ENCODE measurements around the gene ACTR3.
A peak's percentile ranks its signal among the peaks of the same experiment; 100 is the strongest.
"Not testable (repeated sequence)": the region's sequence is repeated elsewhere in the genome, so short reads cannot be mapped to it uniquely, and the experiment has no call there.

Gene ACTR3

DNA sequence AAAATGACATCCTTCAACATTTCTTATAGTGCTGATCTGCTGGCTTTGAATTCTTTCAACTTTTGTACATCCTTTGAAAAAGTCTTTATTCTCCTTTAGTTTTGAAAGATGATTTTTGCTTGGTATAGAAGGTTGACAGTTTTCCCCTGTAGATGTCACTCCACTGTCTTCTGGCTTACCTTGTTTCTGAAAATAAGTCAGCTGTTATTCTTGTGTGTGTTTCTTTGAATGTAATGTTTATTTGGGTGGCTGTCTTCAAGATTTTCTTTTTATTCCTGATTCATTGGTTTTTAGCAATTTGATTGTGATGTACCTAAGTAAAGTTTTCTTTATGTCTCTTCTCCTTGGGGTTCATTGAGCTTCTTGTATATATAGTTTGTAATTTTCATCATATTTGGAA is 47.6 kb downstream of the ACTR3 start:
- H3K9me3 ChIP-seq (ENCODE audit: control extremely low read depth in 1 of 5, control insufficient read depth in 4 of 5, insufficient read depth in 2 of 5, low read depth in 1 of 5, low read length in 4 of 5), result peaks cover 7 to 28% (median 12%) of the 10 kb centered on the region in 5 experiments
- no peaks in the 10 kb centered on the region for H3K27me3 ChIP-seq (replicated peaks in 2 of 5; ENCODE audit: control insufficient read depth in 4 of 5, insufficient read depth in 5 of 5, low read length in 4 of 5)
- POLR2A ChIA-PET, result no interaction called here
- peaks cover 24 to 84% (median 61%) of the 10 kb centered on the region in 4 experiments for H3K36me3 ChIP-seq (ENCODE audit: control insufficient read depth in 4 of 4, insufficient read depth in 4 of 4, low read length in 3 of 4)
- no peak overlapping the region for H3K4me3 ChIP-seq (ENCODE audit: control insufficient read depth in 1 of 7, extremely low read depth in 1 of 7, insufficient read depth in 4 of 7, low read depth in 2 of 7, low read length in 6 of 7)
- DNase-seq, result peak in 2 of 3 donors; percentile 21 to 23
- CTCF ChIA-PET, result interaction anchor here (1.0 kb wide), 1 partner anchor 9 kb away, joined by 3 read pairs; no protein-coding TSS in a partner anchor
- H3K4me1 ChIP-seq (ENCODE audit: control extremely low read depth in 1 of 4, control insufficient read depth in 4 of 4, insufficient read depth in 4 of 4, low read length in 3 of 4), result no peaks in the 10 kb centered on the region
- H3K27ac ChIP-seq (ENCODE audit: insufficient read depth in 1 of 2, low read depth in 1 of 2, low read length in 2 of 2, poor library complexity in 1 of 2, severe bottlenecking in 2 of 2), result no peak overlapping the region

DNA sequence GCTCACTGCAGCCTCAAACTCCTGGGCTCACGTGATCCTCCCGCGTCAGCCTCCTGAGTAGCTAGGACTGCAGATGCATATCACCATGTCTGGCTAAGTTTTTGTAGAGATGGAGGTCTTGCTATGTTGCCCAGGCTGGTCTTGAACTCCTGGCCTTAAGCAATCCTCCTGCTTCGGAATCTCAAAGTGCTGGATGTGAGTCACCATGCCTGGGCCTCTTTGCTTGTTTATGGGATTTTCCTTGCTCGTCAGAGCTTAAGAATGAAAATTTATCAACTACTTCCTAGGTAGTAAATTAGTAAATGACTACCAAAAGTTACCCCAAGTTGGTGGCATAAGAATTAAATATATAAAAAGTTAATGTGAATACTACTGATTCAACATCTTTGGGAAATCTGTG is 51.0 kb downstream of the ACTR3 start:
- CTCF ChIA-PET, result no interaction called here
- POLR2A ChIA-PET, result interaction anchor here (0.6 kb wide), 1 partner anchor 75 kb away, joined by 3 read pairs; no protein-coding TSS in a partner anchor
- no peak for DNase-seq
- Histone ChIP-seq H3K4me1 (ENCODE audit: control extremely low read depth in 1 of 4, control insufficient read depth in 4 of 4, insufficient read depth in 4 of 4, low read length in 3 of 4) (no peaks in the 10 kb centered on the region), H3K4me3 (ENCODE audit: control insufficient read depth in 1 of 7, extremely low read depth in 1 of 7, insufficient read depth in 4 of 7, low read depth in 2 of 7, low read length in 6 of 7) (no peak overlapping the region), H3K27me3 (replicated peaks in 2 of 5; ENCODE audit: control insufficient read depth in 4 of 5, insufficient read depth in 5 of 5, low read length in 4 of 5) (no peaks in the 10 kb centered on the region), H3K27ac (ENCODE audit: insufficient read depth in 1 of 2, low read depth in 1 of 2, low read length in 2 of 2, poor library complexity in 1 of 2, severe bottlenecking in 2 of 2) (no peak overlapping the region), H3K9me3 (ENCODE audit: control extremely low read depth in 1 of 5, control insufficient read depth in 4 of 5, insufficient read depth in 2 of 5, low read depth in 1 of 5, low read length in 4 of 5) (peaks cover 5 to 28% (median 11%) of the 10 kb centered on the region in 5 experiments), H3K36me3 (ENCODE audit: control insufficient read depth in 4 of 4, insufficient read depth in 4 of 4, low read length in 3 of 4) (peaks cover 26 to 83% (median 57%) of the 10 kb centered on the region in 4 experiments)
- WGBS (ENCODE audit: insufficient coverage), result 100% methylated on average over 4 of the region's 5 CpGs

DNA sequence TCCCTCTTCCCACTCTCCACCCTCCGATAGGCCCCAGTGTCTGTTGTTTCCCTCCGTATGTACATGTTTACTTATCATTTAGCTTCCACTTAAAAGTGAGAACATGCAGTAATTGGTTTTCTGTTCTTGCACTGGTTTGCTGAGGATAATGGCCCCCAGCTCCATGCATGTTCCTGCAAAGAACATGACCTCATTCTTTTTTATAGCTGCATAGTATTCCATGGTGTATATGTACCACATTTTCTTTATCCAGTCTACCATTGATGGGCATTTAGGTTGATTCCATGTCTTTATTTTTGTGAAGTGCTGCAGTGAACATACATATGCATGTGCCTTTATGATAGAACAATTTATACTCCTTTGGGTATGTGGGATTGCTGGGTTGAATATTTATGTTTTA is 55.9 kb downstream of the ACTR3 start:
- H3K4me3 ChIP-seq (ENCODE audit: control insufficient read depth in 1 of 7, extremely low read depth in 1 of 7, insufficient read depth in 4 of 7, low read depth in 2 of 7, low read length in 6 of 7); POLR2A ChIA-PET; DNase-seq; H3K9me3 ChIP-seq (ENCODE audit: control extremely low read depth in 1 of 5, control insufficient read depth in 4 of 5, insufficient read depth in 2 of 5, low read depth in 1 of 5, low read length in 4 of 5); H3K4me1 ChIP-seq (ENCODE audit: control extremely low read depth in 1 of 4, control insufficient read depth in 4 of 4, insufficient read depth in 4 of 4, low read length in 3 of 4); H3K27ac ChIP-seq (ENCODE audit: insufficient read depth in 1 of 2, low read depth in 1 of 2, low read length in 2 of 2, poor library complexity in 1 of 2, severe bottlenecking in 2 of 2); H3K27me3 ChIP-seq (replicated peaks in 2 of 5; ENCODE audit: control insufficient read depth in 4 of 5, insufficient read depth in 5 of 5, low read length in 4 of 5): not testable (repeated sequence)
- CTCF ChIA-PET, result interaction anchor here (1.1 kb wide), 1 partner anchor 9 kb away, joined by 3 read pairs; no protein-coding TSS in a partner anchor
- WGBS (ENCODE audit: insufficient coverage), result no CpG with 5 or more reads among the region's 2 CpGs
- peaks cover 33 to 74% (median 56%) of the 10 kb centered on the region in 4 experiments for H3K36me3 ChIP-seq (ENCODE audit: control insufficient read depth in 4 of 4, insufficient read depth in 4 of 4, low read length in 3 of 4)

DNA sequence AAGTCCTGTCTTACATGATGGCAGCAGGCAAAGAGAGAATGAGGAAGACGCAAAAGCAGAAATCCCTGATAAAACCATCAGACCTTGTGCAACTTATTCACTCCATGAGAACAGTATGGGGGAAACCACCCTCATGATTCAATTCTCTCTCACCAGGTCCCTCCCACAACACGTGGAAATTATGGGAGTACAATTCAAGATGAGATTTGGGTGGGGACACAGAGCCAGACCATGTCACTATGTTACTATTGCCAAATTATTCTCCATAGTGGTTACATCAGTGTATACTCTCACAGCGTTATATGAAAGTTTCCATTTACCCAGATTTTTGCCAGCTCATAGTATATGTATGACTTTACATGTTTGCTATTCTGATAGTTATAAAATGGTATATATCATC is 61.0 kb downstream of the ACTR3 start:
- DNase-seq; H3K27me3 ChIP-seq (replicated peaks in 2 of 5; ENCODE audit: control insufficient read depth in 4 of 5, insufficient read depth in 5 of 5, low read length in 4 of 5); H3K27ac ChIP-seq (ENCODE audit: insufficient read depth in 1 of 2, low read depth in 1 of 2, low read length in 2 of 2, poor library complexity in 1 of 2, severe bottlenecking in 2 of 2); H3K4me3 ChIP-seq (ENCODE audit: control insufficient read depth in 1 of 7, extremely low read depth in 1 of 7, insufficient read depth in 4 of 7, low read depth in 2 of 7, low read length in 6 of 7); H3K4me1 ChIP-seq (ENCODE audit: control extremely low read depth in 1 of 4, control insufficient read depth in 4 of 4, insufficient read depth in 4 of 4, low read length in 3 of 4); CTCF ChIA-PET; H3K9me3 ChIP-seq (ENCODE audit: control extremely low read depth in 1 of 5, control insufficient read depth in 4 of 5, insufficient read depth in 2 of 5, low read depth in 1 of 5, low read length in 4 of 5); POLR2A ChIA-PET: not testable (repeated sequence)
- peaks cover 28 to 71% (median 49%) of the 10 kb centered on the region in 4 experiments for H3K36me3 ChIP-seq (ENCODE audit: control insufficient read depth in 4 of 4, insufficient read depth in 4 of 4, low read length in 3 of 4)
- no CpG with 5 or more reads among the region's 3 CpGs for WGBS (ENCODE audit: insufficient coverage)

DNA sequence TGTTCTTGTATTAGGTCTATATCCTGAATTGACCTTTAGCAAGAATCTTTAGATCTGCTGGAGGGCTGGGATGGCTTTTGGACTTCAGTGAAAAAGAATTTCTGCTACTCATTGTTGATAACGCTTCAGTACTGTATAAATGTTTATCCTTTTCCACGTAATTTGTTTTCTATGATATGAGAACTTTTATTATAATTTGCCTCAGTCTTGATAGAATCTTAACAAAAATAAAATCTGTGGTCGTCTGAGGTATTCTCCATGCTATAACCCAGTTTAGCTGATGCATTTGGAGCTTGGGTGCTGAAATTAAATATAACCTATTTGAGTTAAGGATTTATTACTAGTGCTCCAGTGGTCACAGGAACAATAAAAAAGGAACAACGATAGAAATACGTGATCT is 71.1 kb downstream of the ACTR3 start:
- WGBS (ENCODE audit: insufficient coverage), result 93% methylated on average over 3 of the region's 5 CpGs
- H3K36me3 ChIP-seq (ENCODE audit: control insufficient read depth in 4 of 4, insufficient read depth in 4 of 4, low read length in 3 of 4), result peaks cover 0 to 20% (median 19%) of the 10 kb centered on the region in 4 experiments
- H3K27me3 ChIP-seq (replicated peaks in 2 of 5; ENCODE audit: control insufficient read depth in 4 of 5, insufficient read depth in 5 of 5, low read length in 4 of 5), result no peaks in the 10 kb centered on the region
- DNase-seq, result no peak
- ChIA-PET POLR2A (no interaction called here), CTCF (no interaction called here)
- H3K4me1 ChIP-seq (ENCODE audit: control extremely low read depth in 1 of 4, control insufficient read depth in 4 of 4, insufficient read depth in 4 of 4, low read length in 3 of 4), result no peaks in the 10 kb centered on the region
- H3K27ac ChIP-seq (ENCODE audit: insufficient read depth in 1 of 2, low read depth in 1 of 2, low read length in 2 of 2, poor library complexity in 1 of 2, severe bottlenecking in 2 of 2), result no peak overlapping the region
- no peak overlapping the region for H3K4me3 ChIP-seq (ENCODE audit: control insufficient read depth in 1 of 7, extremely low read depth in 1 of 7, insufficient read depth in 4 of 7, low read depth in 2 of 7, low read length in 6 of 7)
- H3K9me3 ChIP-seq (ENCODE audit: control extremely low read depth in 1 of 5, control insufficient read depth in 4 of 5, insufficient read depth in 2 of 5, low read depth in 1 of 5, low read length in 4 of 5), result no peaks in the 10 kb centered on the region

DNA sequence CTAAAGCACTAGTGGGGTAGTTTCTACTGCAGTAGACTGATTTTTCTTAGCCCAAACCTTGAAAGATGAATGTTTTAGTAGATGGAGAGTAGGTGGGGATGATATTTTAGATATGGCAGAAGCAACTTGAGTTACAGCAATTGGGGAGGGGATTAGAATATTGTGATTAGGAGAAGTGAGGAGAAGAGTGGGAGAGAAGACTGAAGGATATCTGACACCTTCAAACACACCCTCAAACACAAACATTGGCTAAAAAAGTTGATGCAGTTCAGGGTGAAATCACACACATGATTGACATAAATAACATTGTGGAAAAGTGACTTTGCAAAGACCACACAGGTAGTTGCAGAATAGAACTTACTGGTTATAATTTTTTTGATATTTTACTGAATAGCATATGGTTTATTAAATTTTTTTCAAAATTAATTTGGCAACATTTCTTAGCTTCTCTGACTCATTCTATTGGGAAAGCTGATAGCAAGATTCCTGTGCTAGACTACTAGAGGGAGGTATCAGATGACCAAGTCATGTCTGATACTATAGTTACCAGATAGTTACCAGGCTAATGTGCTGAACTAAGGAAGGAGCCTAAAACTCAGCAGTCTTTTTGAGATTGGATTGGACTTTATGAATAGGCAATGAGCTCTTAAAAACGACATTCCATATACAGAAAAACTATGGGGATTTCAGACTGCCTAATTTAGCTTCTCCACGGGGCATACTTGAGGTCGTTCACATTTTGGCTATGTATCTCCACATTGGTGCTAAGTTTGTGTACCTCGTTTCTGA is 73.0 kb downstream of the ACTR3 start:
- ChIA-PET POLR2A (no interaction called here), CTCF (interaction anchor here (0.8 to 1.1 kb wide), 2 partner anchors 13 to 19 kb away, joined by 3 read pairs; no protein-coding TSS in a partner anchor)
- no peak for DNase-seq
- 95% methylated on average over 4 of the region's 4 CpGs for WGBS (ENCODE audit: insufficient coverage)
- no peaks in the 10 kb centered on the region for H3K9me3 ChIP-seq (ENCODE audit: control extremely low read depth in 1 of 5, control insufficient read depth in 4 of 5, insufficient read depth in 2 of 5, low read depth in 1 of 5, low read length in 4 of 5)
- H3K27me3 ChIP-seq (replicated peaks in 2 of 5; ENCODE audit: control insufficient read depth in 4 of 5, insufficient read depth in 5 of 5, low read length in 4 of 5), result no peaks in the 10 kb centered on the region
- H3K4me3 ChIP-seq (ENCODE audit: control insufficient read depth in 1 of 7, extremely low read depth in 1 of 7, insufficient read depth in 4 of 7, low read depth in 2 of 7, low read length in 6 of 7), result no peak overlapping the region
- H3K4me1 ChIP-seq (ENCODE audit: control extremely low read depth in 1 of 4, control insufficient read depth in 4 of 4, insufficient read depth in 4 of 4, low read length in 3 of 4), result peaks cover 6 to 14% (median 12%) of the 10 kb centered on the region in 4 experiments
- H3K27ac ChIP-seq (ENCODE audit: insufficient read depth in 1 of 2, low read depth in 1 of 2, low read length in 2 of 2, poor library complexity in 1 of 2, severe bottlenecking in 2 of 2), result no peak overlapping the region
- peaks cover 0 to 15% (median 7%) of the 10 kb centered on the region in 4 experiments for H3K36me3 ChIP-seq (ENCODE audit: control insufficient read depth in 4 of 4, insufficient read depth in 4 of 4, low read length in 3 of 4)

DNA sequence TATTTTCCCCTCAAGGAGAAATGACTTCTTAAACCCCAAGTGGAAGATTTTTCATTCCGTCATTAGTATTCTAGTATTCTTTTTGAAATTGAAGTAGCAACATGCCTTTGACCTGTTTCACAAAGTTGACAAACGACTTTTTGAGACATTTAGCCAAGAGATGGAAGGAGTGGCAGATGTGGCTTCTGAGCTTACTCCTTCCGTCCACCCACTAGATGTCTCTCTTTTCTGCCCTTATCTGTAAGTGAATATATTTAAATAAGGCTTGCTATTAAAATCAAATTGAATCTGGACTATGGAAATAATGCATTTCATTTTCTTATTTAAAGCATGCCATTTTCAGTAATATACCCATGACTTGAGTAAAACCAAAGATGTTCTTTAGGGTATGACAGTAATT is 74.1 kb downstream of the ACTR3 start:
- ChIA-PET CTCF (no interaction called here), POLR2A (no interaction called here)
- 100% methylated on average over 1 of the region's 3 CpGs for WGBS (ENCODE audit: insufficient coverage)
- Histone ChIP-seq H3K27ac (ENCODE audit: insufficient read depth in 1 of 2, low read depth in 1 of 2, low read length in 2 of 2, poor library complexity in 1 of 2, severe bottlenecking in 2 of 2) (no peak overlapping the region), H3K4me1 (ENCODE audit: control extremely low read depth in 1 of 4, control insufficient read depth in 4 of 4, insufficient read depth in 4 of 4, low read length in 3 of 4) (peaks cover 6 to 16% (median 12%) of the 10 kb centered on the region in 4 experiments), H3K27me3 (replicated peaks in 2 of 5; ENCODE audit: control insufficient read depth in 4 of 5, insufficient read depth in 5 of 5, low read length in 4 of 5) (no peaks in the 10 kb centered on the region), H3K36me3 (ENCODE audit: control insufficient read depth in 4 of 4, insufficient read depth in 4 of 4, low read length in 3 of 4) (peaks cover 0 to 13% (median 6%) of the 10 kb centered on the region in 4 experiments), H3K4me3 (ENCODE audit: control insufficient read depth in 1 of 7, extremely low read depth in 1 of 7, insufficient read depth in 4 of 7, low read depth in 2 of 7, low read length in 6 of 7) (no peak overlapping the region), H3K9me3 (ENCODE audit: control extremely low read depth in 1 of 5, control insufficient read depth in 4 of 5, insufficient read depth in 2 of 5, low read depth in 1 of 5, low read length in 4 of 5) (no peaks in the 10 kb centered on the region)
- no peak for DNase-seq

All from common myeloid progenitor, CD34-positive (primary cell).